HG03342 (cell line): Measurements from ENCODE around the gene NUDT4B.
A peak's percentile ranks its signal among the peaks of the same experiment; 100 is the strongest.
"Not testable (repeated sequence)": the region's sequence is repeated elsewhere in the genome, so short reads cannot be mapped to it uniquely, and the experiment has no call there.

ENCODE experiments used
- ATAC-seq: cut with Tn5 transposase; IDR thresholded peaks from one replicate; pipeline ENCODE4 v1.9.1; 2021; ENCODE audit warnings: mild to moderate bottlenecking, moderate library complexity; ENCODE audit not compliant: unreplicated experiment

The NUDT4B gene

GRCh38 chr1:148748563-148749334 is at the start of gene NUDT4B:
Gene NUDT4B, plus strand, starts transcription at chr1:148748774. Its CDS starts 179 bp downstream, at chr1:148748953.
- ATAC-seq: peak; percentile 40

- ATAC-seq: not testable (repeated sequence)
Measured at GRCh38 chr1:148699357-148699756, 49.2 kb upstream of the NUDT4B start.

DNA sequence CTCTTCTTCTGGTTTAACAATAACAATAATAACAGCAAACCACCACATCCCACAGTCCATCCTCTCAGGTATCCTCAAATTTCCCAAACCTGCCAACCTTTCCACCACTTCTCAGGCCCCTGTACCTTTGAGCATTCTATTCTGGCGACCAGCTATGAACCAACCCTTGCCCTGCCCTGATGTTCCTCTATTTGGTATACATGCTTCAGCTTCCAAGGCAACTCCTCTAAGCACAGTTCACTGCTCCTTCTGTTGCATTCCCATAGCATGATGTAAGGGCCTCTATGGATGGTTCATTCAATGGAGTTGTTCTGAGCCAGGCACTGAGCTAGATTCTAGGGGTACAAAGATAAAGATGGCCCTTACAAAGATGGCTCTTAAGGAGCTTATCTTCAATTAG is 46.3 kb upstream of the NUDT4B start:
- ATAC-seq: not testable (repeated sequence)

GRCh38 chr1:148703973-148704591 is 44.5 kb upstream of the NUDT4B start:
- ATAC-seq: not testable (repeated sequence)

DNA sequence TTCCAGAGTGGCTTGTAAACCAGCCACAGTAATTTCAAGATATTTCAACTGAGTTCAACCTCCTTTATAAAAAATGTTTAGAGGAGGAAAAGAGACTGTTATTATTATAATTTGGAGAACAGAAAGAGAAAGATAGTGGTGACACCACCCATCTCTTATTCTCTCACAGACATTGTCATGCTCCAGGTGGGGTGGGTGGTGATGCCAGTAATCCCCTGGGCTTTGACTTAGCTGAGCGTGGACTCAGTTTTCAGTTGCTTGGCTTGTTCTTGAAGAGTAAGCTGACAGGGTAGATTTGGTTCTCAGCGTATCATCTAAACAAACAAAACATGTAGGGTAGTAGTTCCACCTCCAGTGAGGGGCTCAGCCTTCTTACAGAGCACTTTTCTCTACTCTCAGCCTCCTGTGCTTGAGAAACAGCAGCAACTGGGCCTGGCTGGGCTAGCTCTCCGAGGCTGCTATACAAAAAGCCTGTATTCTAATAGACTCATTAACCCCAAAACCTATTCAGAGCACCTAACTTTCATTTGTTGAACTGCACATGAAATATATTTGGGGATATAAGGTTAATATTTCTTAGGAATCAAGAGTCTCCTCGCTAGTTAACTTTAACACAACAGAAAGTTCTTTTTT is 43.1 kb upstream of the NUDT4B start:
- ATAC-seq: not testable (repeated sequence)

DNA sequence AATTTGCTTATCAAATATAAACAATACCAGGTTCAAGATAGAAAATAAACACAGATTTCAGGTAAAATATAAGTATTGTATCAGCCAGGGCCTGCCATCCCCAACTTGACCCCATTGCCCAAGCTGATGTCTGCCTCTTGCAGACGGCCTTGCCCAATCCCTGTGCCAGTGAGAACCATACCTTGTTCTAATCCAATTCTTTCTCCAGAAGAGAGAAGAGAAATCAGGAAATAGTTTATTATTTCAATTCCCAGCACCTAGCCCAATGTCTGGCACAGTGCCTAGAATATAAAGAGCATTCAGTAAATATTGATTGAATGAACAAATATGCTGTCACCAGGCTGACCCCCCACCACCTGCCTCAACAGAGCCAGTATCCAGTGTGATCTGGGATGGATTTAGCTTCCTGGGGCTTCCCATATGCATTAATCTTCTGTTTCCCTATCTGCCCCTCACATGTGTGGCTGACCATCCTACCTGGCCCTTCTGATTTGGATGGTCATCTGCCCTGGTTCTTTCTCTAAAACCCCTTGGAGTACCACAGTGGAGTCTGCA is 39.7 kb upstream of the NUDT4B start:
- not testable (repeated sequence) for ATAC-seq

GRCh38 chr1:148710772-148711523 is 37.6 kb upstream of the NUDT4B start:
- not testable (repeated sequence) for ATAC-seq

- ATAC-seq: not testable (repeated sequence)
Measured at GRCh38 chr1:148712353-148712752, 36.2 kb upstream of the NUDT4B start.

DNA sequence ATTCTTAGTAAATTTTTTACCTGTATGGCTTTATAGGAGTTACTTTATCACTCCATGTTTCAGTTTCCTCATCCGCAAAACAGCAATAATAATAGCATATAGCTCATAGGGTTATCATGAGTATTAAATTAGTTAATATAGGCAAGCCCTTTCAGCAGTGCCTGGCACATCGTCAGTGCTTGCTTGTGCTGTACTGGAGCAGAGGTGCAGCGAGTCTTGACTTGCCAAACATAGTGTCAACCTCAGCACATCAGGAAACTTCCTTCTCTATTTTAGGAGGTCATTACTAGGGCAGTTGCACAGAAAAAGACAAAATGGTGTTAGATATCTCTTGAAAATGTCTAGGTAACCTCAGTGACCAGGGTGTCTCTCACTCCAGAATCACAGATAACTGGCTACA is 33.1 kb upstream of the NUDT4B start:
- not testable (repeated sequence) for ATAC-seq

- ATAC-seq: not testable (repeated sequence)
Measured at GRCh38 chr1:148716966-148717520, 31.5 kb upstream of the NUDT4B start.

DNA sequence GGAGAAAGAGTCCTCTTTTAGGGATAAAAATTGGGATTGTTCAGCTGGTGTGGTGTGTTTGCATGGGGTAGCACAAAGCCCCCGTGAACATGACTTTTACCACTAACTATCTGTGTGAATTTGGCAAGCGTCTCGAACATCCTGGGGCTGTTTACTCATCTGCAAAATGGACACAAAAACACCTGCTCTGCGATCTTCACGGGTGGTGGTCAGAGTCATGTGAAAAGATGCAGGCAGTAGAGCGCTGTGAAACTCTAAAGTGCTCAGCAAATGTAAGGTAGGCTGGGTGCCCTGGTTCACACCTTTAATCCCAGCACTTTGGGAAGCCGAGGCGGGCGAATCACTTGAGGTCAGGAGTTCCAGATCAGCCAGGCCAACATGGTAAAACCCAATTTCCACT is 27.7 kb upstream of the NUDT4B start:
- not testable (repeated sequence) for ATAC-seq

GRCh38 chr1:148722758-148723157 is 25.8 kb upstream of the NUDT4B start:
- not testable (repeated sequence) for ATAC-seq

DNA sequence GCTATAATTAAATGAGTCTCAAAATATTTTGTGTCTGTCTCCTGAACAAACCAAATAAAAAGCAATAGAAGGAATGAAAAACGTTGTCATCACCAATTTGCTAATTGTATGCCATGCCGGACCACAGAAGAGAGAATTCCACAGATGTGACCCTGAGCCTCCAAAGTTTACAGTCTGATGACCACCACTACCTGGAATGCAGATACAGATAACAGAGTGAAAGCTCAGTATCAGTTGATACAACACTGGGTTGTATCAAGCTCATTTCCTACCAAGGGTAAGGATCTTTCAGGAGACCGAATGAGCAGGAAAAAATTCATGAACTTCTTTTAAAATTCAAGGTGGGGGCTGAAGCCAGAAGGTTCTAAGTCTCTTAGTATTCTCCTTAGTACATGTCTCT is 25.1 kb upstream of the NUDT4B start:
- not testable (repeated sequence) for ATAC-seq

GRCh38 chr1:148724872-148725271 is 23.7 kb upstream of the NUDT4B start:
- not testable (repeated sequence) for ATAC-seq

DNA sequence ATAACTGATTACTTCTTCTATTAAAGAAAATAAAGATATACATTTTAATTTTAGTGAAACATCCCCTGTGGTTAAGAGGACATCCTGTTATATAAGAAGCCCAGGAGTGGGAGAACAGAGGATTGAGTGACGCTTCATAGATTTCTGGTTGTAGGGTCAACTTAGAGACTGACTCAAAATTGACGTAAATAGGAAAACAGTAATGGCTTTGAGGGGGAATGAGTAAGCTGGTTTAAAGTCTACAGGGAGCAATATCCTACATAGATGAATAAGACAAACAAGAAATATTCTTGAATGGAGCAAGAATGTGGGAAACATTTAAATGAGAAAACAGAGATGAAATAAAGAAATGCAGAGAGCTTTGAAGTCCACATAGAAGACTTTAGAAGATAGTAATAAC is 20.7 kb upstream of the NUDT4B start:
- ATAC-seq: not testable (repeated sequence)

DNA sequence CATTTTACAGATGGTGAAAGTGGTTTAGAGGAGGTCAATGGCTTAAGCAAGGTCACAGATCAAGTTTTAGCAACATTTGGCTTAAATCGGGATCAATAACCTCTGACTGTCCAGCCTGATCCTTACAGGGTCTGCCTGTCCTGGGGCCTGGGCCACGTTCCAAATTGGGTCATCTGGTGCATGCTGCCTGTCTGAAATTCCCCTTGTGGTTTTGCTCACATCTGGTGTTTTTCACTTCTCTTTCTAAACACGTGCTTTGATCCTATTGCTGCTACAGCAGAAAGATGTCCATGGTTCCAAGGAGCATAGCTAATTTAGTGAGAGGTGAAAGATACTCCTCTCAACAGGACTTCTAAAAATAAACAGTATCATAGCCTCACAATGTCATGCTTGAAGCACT is 19.4 kb upstream of the NUDT4B start:
- peak; percentile 71 for ATAC-seq

- not testable (repeated sequence) for ATAC-seq
Measured at GRCh38 chr1:148729541-148729940, 19.0 kb upstream of the NUDT4B start.

DNA sequence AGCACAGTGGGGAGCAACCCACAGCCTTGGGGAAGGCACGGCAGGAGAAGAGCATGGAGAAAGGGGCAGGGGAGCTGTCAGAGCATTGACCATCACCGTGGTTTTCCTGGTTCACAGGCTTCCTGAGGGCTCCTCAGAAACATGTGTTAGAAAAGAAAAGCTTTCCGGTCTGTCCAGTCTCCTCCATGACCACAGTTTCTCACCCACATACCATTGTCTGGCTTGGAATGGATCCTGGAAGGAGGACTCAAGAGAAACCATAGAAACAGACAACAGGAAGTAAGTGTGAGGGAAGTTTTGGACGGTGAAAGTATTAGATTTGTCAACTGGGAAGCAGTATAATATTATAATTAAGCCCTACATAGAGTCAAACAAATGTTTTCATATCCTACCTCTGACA is 16.3 kb upstream of the NUDT4B start:
- not testable (repeated sequence) for ATAC-seq

- peak; percentile 71 for ATAC-seq
Measured at GRCh38 chr1:148733585-148734310, 14.8 kb upstream of the NUDT4B start.

DNA sequence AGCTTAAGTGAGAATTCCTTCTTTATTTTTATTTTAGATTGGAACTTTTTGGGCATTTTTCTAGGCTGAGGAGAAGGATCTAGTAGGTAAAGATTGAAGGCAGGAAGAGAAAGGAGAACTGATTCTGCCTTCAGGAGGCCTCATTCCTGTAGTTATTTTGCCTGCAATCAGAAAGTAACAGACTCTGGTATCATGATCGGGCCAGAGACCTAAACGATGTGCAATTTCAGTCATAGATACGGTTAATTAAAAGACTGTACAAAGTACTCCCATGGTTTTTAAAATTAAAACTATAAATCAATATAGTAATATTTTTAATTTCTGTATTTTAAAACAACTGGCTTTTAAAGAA is 14.3 kb upstream of the NUDT4B start:
- peak; percentile 45 for ATAC-seq
